ENCODE data around the gene UCN2. TPM values are rescaled to one million over a fixed set of nuclear protein-coding genes. Genes with fewer than 3 reads are reported as not detected.

Gene UCN2
- total and polyA plus RNA-seq, 9 of the 15 experiments (the other 6 are each of a cell fraction or from before 2014, with no cell fraction given): 0.08 to 0.11 TPM; not detected in 7

GRCh38 chr3:48607519-48607918 lies 43.9 kb upstream of the UCN2 start:
- Histone ChIP-seq H3K4me1 (replicated peaks in 1 of 2; ENCODE audit: control insufficient read depth in 2 of 2, insufficient read depth in 2 of 2, low read length in 2 of 2) (peaks cover 4 to 13% of the 10 kb centered on the region in 2 experiments; a peak in 2 of 5 replicates), H3K79me2 (ENCODE audit: control insufficient read depth, insufficient read depth, low read length) (peaks cover 30% of the 10 kb centered on the region), H3K9me3 (replicated peaks; ENCODE audit: control insufficient read depth, insufficient read depth, low read depth, low read length) (no peaks in the 10 kb centered on the region), H3K4me2 (ENCODE audit: insufficient read depth, low read length) (no peak overlapping the region), H2AFZ (ENCODE audit: low read depth, low read length) (no peak overlapping the region), H3K27ac (ENCODE audit: extremely low read depth, low read depth, low read length) (no peak overlapping the region), H3K27me3 (ENCODE audit: control insufficient read depth in 2 of 2, insufficient read depth in 2 of 2, low read length in 2 of 2) (no peaks in the 10 kb centered on the region), H3K4me3 (no peak overlapping the region), H3K9me1 (ENCODE audit: control insufficient read depth, insufficient read depth, low read length) (no peaks in the 10 kb centered on the region), H3K36me3 (ENCODE audit: control insufficient read depth, insufficient read depth, low read length) (peaks cover 55% of the 10 kb centered on the region; the same call in 2 of the 3 replicates), H3K9ac (ENCODE audit: insufficient read depth in 1 of 2, low read depth in 2 of 2, low read length in 2 of 2) (no peak overlapping the region), H4K20me1 (replicated peaks; ENCODE audit: control insufficient read depth, insufficient read depth, low read length) (no peaks in the 10 kb centered on the region)
- no peak for ATAC-seq
- BruUV-seq (replicated peaks): no TSS peak
- in situ Hi-C loops (cut with MboI): no loop called here
- intact Hi-C loops (cut with micrococcal nuclease): no loop called here
- DNase-seq (ENCODE audit: extremely low read depth in 1 of 4, low spot score in 3 of 4): no peak
- ChIA-PET CTCF (ENCODE audit: low intra/inter-chr PET ratio) (no interaction called here), POLR2A (no interaction called here)
- WGBS (ENCODE audit: insufficient coverage, low coverage, missing lambda C conversion rate): 92% methylated on average over 5 of the region's 5 CpGs
- TF ChIP-seq CREB3 (tag; conservative IDR thresholded peaks at IDR 0.05; ENCODE audit: low read depth) (no peak), MCM7 (IDR thresholded peaks at IDR 0.05) (no peak), CBFA2T3 (IDR thresholded peaks at IDR 0.05) (no peak), TGIF2 (CRISPR knock-in tag; IDR thresholded peaks at IDR 0.05) (no peak), TAF15 (IDR thresholded peaks at IDR 0.05; ENCODE audit: low read depth, low read length) (no peak), CGGBP1 (CRISPR knock-in tag; IDR thresholded peaks at IDR 0.05) (no peak), FOXA1 (IDR thresholded peaks at IDR 0.05; ENCODE audit: borderline replicate concordance) (no peak), LCOR (CRISPR knock-in tag; IDR thresholded peaks at IDR 0.05) (no peak), PHTF2 (CRISPR knock-in tag; IDR thresholded peaks at IDR 0.05) (no peak), POLR2A (conservative IDR thresholded peaks at IDR 0.05) (no peak), NFIC (IDR thresholded peaks at IDR 0.05) (no peak), ZNF780A (CRISPR knock-in tag; IDR thresholded peaks at IDR 0.05) (no peak), ZSCAN29 (IDR thresholded peaks at IDR 0.05) (no peak)
- FAIRE-seq: no peak

All from K562 (cell line).